Transverse colon (tissue), 4 donors: Measurements from ENCODE around the gene ZNF664. TPM values are rescaled to one million over a fixed set of nuclear protein-coding genes. Genes with fewer than 3 reads are reported as not detected.
"Not testable (repeated sequence)": the region's sequence is repeated elsewhere in the genome, so short reads cannot be mapped to it uniquely, and the experiment has no call there.

Source experiments
- DNase-seq: peaks from one replicate; pipeline ENCODE4 v3.0.0-alpha.2; 2019
- H3K27ac ChIP-seq, 4 donors: fragments of 200-600 bp; sonication (generic); 2 replicates each; pipeline ENCODE4 v1.5.1; 2016 to 2018; ENCODE audit warnings: inconsistent platforms in 4 of 4
- H3K27me3 ChIP-seq: fragments of 200-600 bp; sonication (generic); 2 replicates; pipeline ENCODE4 v1.5.1; 2017; ENCODE audit warnings: inconsistent platforms
- H3K36me3 ChIP-seq, 4 donors: fragments of 200-600 bp; sonication (generic); 2 replicates each; pipeline ENCODE4 v1.5.1; 2017 to 2019; ENCODE audit warnings: inconsistent platforms in 4 of 4
- H3K4me1 ChIP-seq, 4 donors: fragments of 200-600 bp; sonication (generic); 2 replicates each; pipeline ENCODE4 v1.5.1; 2017 to 2020; ENCODE audit warnings: inconsistent platforms in 4 of 4
- H3K4me3 ChIP-seq, 4 donors: fragments of 200-600 bp; sonication (generic); 1 replicate in 1 of 4; 2 replicates in 3 of 4; pipeline versions ENCODE4 v1.5.1 to v1.6.1; 2017 to 2019; ENCODE audit warnings: inconsistent platforms in 4 of 4
- H3K9me3 ChIP-seq, 2 donors: fragments of 200-600 bp; sonication (generic); 2 replicates each; pipeline ENCODE4 v1.5.1; 2017 to 2019; ENCODE audit warnings: inconsistent platforms in 2 of 2
- EP300 ChIP-seq: sonication (generic); formaldehyde crosslinking; IDR thresholded peaks from one replicate; pipeline ENCODE4 v1.6.1; 2017; ENCODE audit warnings: antibody characterized with exemption, low read depth
- POLR2A ChIP-seq: fragments of 450-650 bp; IDR thresholded peaks from one replicate; pipeline ENCODE4 v1.6.1; 2016; ENCODE audit warnings: antibody characterized with exemption, mild to moderate bottlenecking, moderate library complexity
- POLR2AphosphoS5 ChIP-seq, 3 donors: sonication (generic); formaldehyde crosslinking; IDR thresholded peaks; one replicate each; pipeline ENCODE4 v1.6.1; 2016; ENCODE audit warnings: antibody characterized with exemption in 3 of 3
- WGBS, 2 donors: methylation state at CpG; one replicate each; pipeline ENCODE4 v1.1.5; 2018; ENCODE audit warnings: low coverage in 1 of 2; 5-methylcytosine and 5-hydroxymethylcytosine counted together
- in situ Hi-C, 4 donors: fragments of 200-750 bp; cut with MboI; loops; one replicate each; pipeline versions ENCODE4 v1.15.0 to v1.15.1; 2017; ENCODE audit warnings: low sequenced_read_pairs in 3 of 4, low pct_ligation_motif_present in 1 of 4, low pct_unique_long_range_greater_than_20kb in 1 of 4
- intact Hi-C: fragments of 100-400 bp; cut with DNase I; formaldehyde crosslinking; loops from one replicate; pipeline ENCODE4 v1.15.1; 2023; ENCODE audit warnings: low total_unique reads
- total RNA-seq, 4 donors: library from RNA; depleted of rRNA; stranded (reverse); fragments of >200 nt; gene quantifications; one replicate each; pipeline ENCODE4 v1.1.0, GENCODE V29; 2016
- TF ChIP-seq, protein P1 (sequence below), 5 experiments: fragments of 200-600 bp in 3 of 5; fragments of 450-650 bp in 2 of 5; sonication (generic) in 3 of 5; IDR thresholded peaks; 1 replicate in 2 of 5; 2 replicates in 3 of 5; pipeline ENCODE4 v1.5.1; 2016 to 2017; ENCODE audit warnings: antibody characterized with exemption in 5 of 5, inconsistent platforms in 3 of 5, mild to moderate bottlenecking in 2 of 5, moderate library complexity in 1 of 5

Gene ZNF664
- total RNA-seq, 4 donors from 2014 or later, result 84.4 to 144 (median 103) TPM

DNA sequence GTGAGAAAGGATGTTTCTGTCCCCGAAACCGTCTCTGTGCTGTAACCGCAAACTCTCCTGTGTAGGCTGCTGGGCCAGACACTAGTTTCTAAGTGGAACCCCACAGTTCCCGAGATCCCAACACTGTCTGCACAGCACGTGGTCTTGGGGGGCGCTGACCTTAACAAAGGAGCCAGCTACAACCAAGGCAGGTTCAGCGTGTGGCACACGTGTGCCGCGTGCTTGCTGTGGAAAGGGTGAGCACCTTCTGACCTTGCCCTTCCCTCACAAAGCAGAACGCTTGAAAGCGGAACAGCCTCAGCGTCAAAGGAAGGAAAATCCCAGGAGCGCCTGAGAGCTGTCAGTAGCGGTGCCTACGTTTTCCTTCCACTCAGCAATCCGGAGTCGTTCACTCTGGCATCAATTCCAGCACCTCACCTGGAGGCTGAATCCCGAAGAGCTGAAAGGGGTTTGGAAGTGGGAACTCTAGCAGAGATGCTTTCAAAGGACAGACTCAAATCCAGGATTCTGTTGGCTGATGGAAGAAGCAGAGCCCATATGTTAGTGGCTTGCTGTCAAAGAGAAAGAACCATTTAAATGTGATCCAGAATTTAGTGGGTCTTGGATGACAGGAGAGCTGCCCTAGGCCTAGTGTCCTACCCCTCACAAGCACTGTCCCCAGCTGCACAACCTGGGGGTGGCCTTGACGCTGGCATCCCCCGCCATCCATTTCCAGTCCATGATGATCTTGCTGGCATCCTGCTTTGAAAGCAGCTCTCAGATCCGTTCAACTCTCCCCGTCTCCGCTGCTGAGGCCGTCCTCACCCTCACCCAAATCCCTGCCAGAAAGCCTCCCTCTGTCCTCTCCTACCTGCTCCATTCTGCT, 27.5 kb upstream of the ZNF664 start:
- no peaks in the 10 kb centered on the region for H3K4me1 ChIP-seq
- DNase-seq, result no peak
- H3K27ac ChIP-seq, result no peak overlapping the region
- H3K4me3 ChIP-seq, result no peak overlapping the region
- intact Hi-C loops (no loop called here), in situ Hi-C loops (no loop called here)
- H3K27me3 ChIP-seq, result no peaks in the 10 kb centered on the region
- 79 to 92% methylated on average over 5 to 25 of the region's 25 CpGs for WGBS, 2 donors
- no peaks in the 10 kb centered on the region for H3K9me3 ChIP-seq
- no peak for TF ChIP-seq EP300
- TF ChIP-seq POLR2AphosphoS5 (IDR thresholded peaks at IDR 0.05), result no peak
- TF ChIP-seq POLR2A, result no peak
- TF ChIP-seq, protein P1, sequence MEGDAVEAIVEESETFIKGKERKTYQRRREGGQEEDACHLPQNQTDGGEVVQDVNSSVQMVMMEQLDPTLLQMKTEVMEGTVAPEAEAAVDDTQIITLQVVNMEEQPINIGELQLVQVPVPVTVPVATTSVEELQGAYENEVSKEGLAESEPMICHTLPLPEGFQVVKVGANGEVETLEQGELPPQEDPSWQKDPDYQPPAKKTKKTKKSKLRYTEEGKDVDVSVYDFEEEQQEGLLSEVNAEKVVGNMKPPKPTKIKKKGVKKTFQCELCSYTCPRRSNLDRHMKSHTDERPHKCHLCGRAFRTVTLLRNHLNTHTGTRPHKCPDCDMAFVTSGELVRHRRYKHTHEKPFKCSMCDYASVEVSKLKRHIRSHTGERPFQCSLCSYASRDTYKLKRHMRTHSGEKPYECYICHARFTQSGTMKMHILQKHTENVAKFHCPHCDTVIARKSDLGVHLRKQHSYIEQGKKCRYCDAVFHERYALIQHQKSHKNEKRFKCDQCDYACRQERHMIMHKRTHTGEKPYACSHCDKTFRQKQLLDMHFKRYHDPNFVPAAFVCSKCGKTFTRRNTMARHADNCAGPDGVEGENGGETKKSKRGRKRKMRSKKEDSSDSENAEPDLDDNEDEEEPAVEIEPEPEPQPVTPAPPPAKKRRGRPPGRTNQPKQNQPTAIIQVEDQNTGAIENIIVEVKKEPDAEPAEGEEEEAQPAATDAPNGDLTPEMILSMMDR (IDR thresholded peaks at IDR 0.05), result no peak
- peaks cover 0 to 12% (median 0%) of the 10 kb centered on the region in 4 donors for H3K36me3 ChIP-seq

DNA sequence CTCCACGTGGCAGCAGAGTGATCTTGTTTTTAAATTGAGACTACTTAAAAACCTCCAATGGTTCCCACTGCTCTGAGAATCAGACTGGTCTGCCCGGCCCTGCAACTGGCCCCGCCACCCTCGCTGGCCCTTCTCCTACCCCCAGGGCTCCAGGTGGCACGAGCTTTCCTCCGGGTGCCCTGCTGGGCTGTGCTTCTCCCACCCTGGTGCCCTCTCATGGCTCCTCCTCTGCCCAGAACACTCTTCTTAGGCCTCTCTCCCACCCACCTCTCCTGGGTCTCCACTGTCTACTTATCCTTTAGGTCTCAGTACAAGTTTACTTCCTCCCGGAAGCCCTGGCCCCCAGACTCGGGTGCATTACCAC, 26.9 kb upstream of the ZNF664 start:
- H3K36me3 ChIP-seq, result peaks cover 0 to 12% (median 0%) of the 10 kb centered on the region in 4 donors
- H3K9me3 ChIP-seq, result no peaks in the 10 kb centered on the region
- H3K4me1 ChIP-seq, result no peaks in the 10 kb centered on the region
- H3K27me3 ChIP-seq, result no peaks in the 10 kb centered on the region
- in situ Hi-C loops (no loop called here), intact Hi-C loops (no loop called here)
- no peak overlapping the region for H3K27ac ChIP-seq
- no peak for TF ChIP-seq EP300
- TF ChIP-seq, protein P1 (IDR thresholded peaks at IDR 0.05), result no peak
- TF ChIP-seq POLR2AphosphoS5 (IDR thresholded peaks at IDR 0.05), result no peak
- TF ChIP-seq POLR2A, result no peak
- 85% methylated on average over 8 of the region's 8 CpGs; no CpG with 5 or more reads in 1 of the 2 donors for WGBS, 2 donors
- no peak for DNase-seq
- no peak overlapping the region for H3K4me3 ChIP-seq

DNA sequence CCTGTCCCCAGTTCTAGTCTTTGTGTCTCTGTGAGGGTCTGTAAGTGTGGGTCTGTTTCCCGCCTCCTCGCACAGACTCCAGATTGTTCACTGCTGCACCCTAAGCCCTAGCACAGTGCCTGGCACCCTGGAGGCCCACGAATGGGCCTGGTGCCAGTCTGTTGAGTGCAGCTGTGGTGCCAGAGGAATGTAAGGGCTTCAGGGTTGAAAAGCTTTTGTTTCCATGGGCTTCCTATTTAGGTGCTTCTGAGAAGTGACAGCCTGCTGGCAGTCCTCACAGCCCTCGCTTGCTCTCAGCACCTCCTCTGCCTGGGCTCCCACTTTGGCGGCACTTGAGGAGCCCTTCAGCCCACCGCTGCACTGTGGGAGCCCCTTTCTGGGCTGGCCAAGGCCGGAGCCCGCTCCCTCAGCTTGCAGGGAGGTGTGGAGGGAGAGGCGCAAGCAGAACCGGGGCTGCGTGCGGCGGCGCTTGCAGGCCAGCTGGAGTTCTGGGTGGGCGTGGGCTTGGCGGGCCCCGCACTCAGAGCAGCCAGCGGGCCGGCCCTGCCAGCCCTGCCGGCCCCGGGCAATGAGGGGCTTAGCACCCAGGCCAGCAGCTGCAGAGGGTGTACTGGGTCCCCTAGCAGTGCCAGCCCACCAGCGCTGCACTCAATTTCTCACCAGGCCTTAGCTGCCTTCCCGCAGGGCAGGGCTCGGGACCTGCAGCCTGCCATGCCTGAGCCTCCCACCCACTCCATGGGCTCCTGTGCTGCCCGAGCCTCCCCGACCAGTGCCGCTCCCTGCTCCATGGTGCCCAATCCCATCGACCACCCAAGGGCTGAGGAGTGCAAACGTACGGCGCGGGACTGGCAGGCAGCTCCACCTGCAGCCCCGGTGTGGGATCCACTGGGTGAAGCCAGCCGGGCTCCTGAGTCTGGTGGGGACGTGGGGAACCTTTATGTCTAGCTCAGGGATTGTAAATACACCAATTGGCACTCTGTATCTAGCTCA, 26.2 kb upstream of the ZNF664 start:
- 94% methylated on average over 33 of the region's 35 CpGs; no CpG with 5 or more reads in 1 of the 2 donors for WGBS, 2 donors
- intact Hi-C loops, DNase-seq, H3K27ac ChIP-seq, H3K4me3 ChIP-seq, H3K9me3 ChIP-seq, H3K36me3 ChIP-seq, in situ Hi-C loops, H3K4me1 ChIP-seq, H3K27me3 ChIP-seq: not testable (repeated sequence)

DNA sequence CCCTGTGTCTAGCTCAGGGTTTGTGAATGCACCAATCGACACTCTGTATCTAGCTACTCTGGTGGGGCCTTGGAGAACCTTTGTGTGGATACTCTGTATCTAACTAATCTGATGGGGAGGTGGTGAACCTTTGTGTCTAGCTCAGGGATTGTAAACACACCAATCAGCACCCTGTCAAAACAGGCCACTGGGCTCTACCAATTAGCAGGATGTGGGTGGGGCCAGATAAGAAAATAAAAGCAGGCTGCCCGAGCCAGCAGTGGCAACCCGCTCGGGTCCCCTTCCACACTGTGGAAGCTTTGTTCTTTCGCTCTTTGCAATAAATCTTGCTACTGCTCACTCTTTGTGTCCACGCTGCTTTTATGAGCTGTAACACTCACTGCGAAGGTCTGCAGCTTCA, 25.5 kb upstream of the ZNF664 start:
- H3K27ac ChIP-seq, H3K27me3 ChIP-seq, in situ Hi-C loops, H3K9me3 ChIP-seq, H3K4me3 ChIP-seq, H3K36me3 ChIP-seq, H3K4me1 ChIP-seq, DNase-seq, intact Hi-C loops: not testable (repeated sequence)
- WGBS, 2 donors, result 82% methylated on average over 6 of the region's 7 CpGs; no CpG with 5 or more reads in 1 of the 2 donors

DNA sequence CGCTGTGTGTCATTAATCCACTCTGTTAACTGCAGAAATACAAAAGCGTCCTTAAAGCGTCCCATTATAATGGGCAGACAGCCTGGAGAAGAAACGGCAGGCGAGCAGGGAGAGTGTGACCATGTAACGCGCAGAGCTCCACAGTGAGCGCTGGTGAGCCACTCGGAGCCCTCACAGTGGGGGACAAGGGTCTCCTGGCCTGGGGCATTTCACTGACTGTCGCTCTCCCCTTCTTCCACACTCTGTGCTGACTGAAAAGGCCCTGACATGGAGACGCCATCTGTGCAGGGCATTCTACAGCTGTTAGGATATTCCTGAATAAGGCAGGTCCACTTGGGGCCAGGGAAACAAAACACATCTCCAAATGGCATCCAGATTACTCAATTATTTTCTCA, 24.6 kb upstream of the ZNF664 start:
- DNase-seq, result no peak
- WGBS, 2 donors, result 94 to 100% methylated on average over 1 to 11 of the region's 11 CpGs
- TF ChIP-seq POLR2AphosphoS5 (IDR thresholded peaks at IDR 0.05) (no peak), EP300 (no peak), POLR2A (no peak)

More for the DNA sequence above, 24.6 kb upstream of the ZNF664 start:
- H3K4me3 ChIP-seq, result no peak overlapping the region
- H3K27me3 ChIP-seq, result no peaks in the 10 kb centered on the region
- no peaks in the 10 kb centered on the region for H3K9me3 ChIP-seq
- intact Hi-C loops, result no loop called here
- H3K4me1 ChIP-seq, result peaks cover 0 to 5% (median 0%) of the 10 kb centered on the region in 4 donors
- in situ Hi-C loops, result no loop called here
- H3K36me3 ChIP-seq, result no peaks in the 10 kb centered on the region
- H3K27ac ChIP-seq, result no peak overlapping the region
